Choroid plexus epithelial cell (primary cell): ENCODE measurements around the gene FOXN1.

Experiments used
- DNase-seq: peaks from one replicate; pipeline ENCODE4 v3.0.0-alpha.2; 2010; ENCODE audit warnings: low read depth
- H3K4me3 ChIP-seq: 2 replicates; pipeline ENCODE4 v1.5.1; 2011; ENCODE audit warnings: low read depth, mild to moderate bottlenecking, control low read depth, low read length, moderate library complexity
- CTCF ChIP-seq: conservative IDR thresholded peaks from 2 replicates; pipeline ENCODE4 v1.5.1; 2011; ENCODE audit warnings: low read depth, mild to moderate bottlenecking, control low read depth, inconsistent platforms, low read length, moderate library complexity

FOXN1 gene

GRCh38 chr17:28540231-28540630 is 34.1 kb downstream of the FOXN1 start:
- DNase-seq, result no peak
- H3K4me3 ChIP-seq, result no peak overlapping the region
- no peak for TF ChIP-seq CTCF

- TF ChIP-seq CTCF, result no peak
- no peak overlapping the region for H3K4me3 ChIP-seq
- DNase-seq, result no peak
Observed at GRCh38 chr17:28541439-28541838, 35.3 kb downstream of the FOXN1 start.

- no peak overlapping the region for H3K4me3 ChIP-seq
- DNase-seq, result no peak
- TF ChIP-seq CTCF, result no peak
Observed at GRCh38 chr17:28544402-28545140, 38.4 kb downstream of the FOXN1 start.

GRCh38 chr17:28545141-28545503 is 39.0 kb downstream of the FOXN1 start:
- no peak for DNase-seq
- no peak overlapping the region for H3K4me3 ChIP-seq
- no peak for TF ChIP-seq CTCF

GRCh38 chr17:28545787-28546415 is 39.8 kb downstream of the FOXN1 start:
- TF ChIP-seq CTCF, result no peak
- DNase-seq, result no peak
- no peak overlapping the region for H3K4me3 ChIP-seq

GRCh38 chr17:28547096-28547622 is 41.0 kb downstream of the FOXN1 start:
- DNase-seq, result no peak
- no peak for TF ChIP-seq CTCF
- H3K4me3 ChIP-seq, result no peak overlapping the region
